Measurements from ENCODE around the gene HDAC1.
"Not testable (repeated sequence)": the region's sequence is repeated elsewhere in the genome, so short reads cannot be mapped to it uniquely, and the experiment has no call there.

HDAC1 gene

DNA sequence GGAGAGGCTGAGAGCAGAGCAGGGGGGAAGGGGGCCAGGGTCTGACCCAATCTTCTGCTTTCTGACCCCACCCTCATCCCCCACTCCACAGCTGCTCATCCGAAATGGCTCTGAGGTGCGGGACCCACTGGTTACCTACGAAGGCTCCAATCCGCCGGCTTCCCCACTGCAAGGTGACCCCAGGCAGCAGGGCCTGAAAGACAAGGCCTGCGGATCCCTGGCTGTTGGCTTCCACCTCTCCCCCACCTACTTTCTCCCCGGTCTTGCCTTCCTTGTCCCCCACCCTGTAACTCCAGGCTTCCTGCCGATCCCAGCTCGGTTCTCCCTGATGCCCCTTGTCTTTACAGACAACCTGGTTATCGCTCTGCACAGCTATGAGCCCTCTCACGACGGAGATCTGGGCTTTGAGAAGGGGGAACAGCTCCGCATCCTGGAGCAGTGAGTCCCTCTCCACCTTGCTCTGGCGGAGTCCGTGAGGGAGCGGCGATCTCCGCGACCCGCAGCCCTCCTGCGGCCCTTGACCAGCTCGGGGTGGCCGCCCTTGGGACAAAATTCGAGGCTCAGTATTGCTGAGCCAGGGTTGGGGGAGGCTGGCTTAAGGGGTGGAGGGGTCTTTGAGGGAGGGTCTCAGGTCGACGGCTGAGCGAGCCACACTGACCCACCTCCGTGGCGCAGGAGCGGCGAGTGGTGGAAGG is 17.1 kb upstream of the HDAC1 start:
- no peak for DNase-seq

DNA sequence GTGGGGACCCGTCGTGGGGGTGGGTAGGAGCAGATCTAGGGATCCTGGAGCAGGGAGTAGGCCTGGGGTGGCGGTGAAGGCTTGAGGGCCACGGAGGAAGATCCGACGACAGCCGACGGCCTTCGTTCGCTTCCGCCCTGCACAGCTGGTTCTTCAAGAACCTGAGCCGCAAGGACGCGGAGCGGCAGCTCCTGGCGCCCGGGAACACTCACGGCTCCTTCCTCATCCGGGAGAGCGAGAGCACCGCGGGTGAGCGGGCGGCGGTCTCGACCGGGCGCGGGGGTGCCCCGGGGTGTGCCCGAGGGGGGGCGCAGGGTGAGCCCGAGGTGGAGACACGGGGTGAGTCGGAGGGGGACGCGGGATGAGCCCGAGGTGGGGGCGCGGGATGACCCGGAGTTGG is 16.5 kb upstream of the HDAC1 start:
- DNase-seq: no peak

DNA sequence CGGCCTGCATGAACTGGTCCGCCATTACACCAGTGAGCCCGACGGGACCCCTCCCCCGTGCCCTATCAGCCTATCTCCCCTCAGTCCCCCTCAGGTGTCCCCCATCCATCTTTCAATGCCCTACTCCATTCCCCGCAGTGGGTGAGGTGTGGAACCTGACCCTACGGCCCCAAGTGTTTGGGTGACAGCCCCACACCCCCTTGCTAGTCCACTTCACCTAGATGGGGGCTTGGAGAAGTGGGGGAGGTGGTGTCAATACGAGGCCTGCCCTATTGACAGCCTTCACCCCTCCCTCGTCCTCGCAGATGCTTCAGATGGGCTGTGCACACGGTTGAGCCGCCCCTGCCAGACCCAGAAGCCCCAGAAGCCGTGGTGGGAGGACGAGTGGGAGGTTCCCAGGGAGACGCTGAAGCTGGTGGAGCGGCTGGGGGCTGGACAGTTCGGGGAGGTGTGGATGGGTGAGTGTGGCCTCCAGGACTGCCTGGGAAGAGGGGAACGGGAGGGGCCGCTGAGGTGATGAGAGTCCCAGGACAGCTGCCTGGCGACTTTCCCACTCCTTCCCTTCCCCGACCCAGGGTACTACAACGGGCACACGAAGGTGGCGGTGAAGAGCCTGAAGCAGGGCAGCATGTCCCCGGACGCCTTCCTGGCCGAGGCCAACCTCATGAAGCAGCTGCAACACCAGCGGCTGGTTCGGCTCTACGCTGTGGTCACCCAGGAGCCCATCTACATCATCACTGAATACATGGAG is 15.7 kb upstream of the HDAC1 start:
- DNase-seq: no peak

DNA sequence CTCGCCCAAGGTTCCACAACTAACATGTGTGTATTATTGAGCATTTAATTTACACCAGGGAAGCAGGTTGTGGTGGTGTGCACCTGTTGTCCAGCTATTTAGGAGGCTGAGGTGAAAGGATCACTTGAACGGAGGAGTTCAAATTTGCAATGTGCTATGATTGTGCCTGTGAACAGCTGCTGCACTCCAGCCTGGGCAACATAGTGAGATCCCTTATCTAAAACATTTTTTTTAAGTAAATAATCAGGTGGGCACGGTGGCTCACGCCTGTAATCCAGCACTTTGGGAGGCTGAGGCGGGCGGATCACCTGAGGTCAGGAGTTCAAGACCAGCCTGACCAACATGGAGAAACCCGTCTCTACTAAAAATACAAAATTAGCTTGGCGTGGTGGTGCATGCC is 7.1 kb upstream of the HDAC1 start:
- DNase-seq: not testable (repeated sequence)

DNA sequence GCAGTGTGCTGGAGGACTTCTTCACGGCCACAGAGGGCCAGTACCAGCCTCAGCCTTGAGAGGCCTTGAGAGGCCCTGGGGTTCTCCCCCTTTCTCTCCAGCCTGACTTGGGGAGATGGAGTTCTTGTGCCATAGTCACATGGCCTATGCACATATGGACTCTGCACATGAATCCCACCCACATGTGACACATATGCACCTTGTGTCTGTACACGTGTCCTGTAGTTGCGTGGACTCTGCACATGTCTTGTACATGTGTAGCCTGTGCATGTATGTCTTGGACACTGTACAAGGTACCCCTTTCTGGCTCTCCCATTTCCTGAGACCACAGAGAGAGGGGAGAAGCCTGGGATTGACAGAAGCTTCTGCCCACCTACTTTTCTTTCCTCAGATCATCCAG is 6.2 kb upstream of the HDAC1 start:
- DNase-seq: no peak

DNA sequence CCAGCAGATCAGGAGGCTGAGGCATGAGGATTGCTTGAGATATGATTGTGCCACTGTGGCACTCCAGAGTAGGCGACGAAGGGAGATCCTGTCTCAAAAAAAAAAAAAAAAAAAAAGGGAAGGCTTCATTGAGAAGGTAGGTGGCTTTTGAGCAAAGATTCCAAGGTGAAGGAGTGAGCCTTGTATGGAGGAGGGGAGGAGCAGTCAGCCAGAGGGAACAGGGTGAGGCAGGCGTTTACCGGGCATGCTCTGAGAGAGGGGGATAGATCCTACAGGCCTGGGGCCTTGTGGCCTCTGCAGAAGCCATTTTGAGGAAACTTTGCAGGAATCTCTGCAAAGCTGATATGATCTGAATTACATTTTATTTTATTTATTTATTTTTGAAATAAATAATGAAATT is 5.1 kb upstream of the HDAC1 start:
- DNase-seq: no peak

DNA sequence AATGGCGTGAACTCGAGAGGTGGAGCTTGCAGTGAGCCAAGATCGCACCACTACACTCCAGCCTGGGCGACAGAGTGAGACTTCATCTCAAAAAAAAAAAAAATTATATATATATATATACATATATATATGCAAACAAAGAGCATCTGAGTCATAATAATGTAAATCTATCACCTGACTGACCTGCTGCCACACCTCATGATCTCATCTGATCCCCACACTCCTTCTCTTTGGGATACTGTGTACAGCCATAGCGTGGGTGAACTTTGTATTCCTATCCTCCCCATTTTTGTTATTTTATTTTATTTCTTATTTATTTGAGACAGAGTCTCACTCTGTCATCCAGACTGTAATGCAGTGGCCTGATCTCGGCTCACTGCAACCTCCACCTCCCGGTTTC is 2.6 kb upstream of the HDAC1 start:
- DNase-seq: no peak

DNA sequence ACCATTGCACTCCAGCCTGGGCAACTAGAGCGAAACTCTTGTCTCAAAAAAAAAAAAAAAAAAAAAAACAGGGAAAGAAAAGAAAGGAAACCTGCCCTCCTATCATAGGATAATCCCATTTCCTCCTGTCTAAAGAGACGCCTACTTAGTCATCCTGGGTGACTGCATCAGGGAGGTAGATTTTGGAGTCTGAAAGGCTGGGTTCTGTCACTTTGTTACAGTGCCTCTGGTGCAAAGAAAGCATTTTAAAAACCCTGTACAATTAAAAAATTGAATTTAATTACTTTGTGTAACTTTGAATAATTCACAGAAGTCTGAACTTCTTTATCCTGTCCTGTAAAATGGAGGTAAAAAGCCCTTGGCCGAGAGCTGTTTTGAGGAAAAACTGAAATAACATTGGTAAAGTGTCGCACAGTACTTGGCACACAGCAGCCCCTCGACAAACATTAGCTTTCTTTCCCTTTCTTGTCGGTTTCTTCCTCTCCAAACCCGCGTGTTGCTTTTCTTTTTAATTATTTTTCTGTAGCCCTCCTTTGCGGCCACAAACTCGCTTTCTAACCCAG is 657 bp upstream of the HDAC1 start:
- peak; percentile 57 for DNase-seq

DNA sequence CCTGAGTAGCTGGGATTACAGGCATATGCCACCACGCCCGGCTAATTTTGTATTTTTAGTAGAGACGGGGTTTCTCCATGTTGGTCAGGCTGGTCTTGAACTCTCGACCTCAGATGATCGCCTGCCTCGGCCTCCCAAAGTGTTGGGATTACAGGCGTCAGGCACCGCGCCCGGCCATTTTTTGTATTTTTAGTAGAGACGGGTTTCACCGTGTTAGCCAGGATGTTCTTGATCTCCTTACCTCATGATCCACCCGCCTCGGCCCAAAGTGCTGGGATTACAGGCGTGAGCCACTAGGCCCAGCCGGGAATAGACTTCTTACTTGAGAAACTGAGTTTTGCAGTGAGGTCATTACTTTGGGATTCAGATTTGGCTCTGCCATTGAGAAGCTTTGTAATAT is 6.3 kb downstream of the HDAC1 start:
- not testable (repeated sequence) for DNase-seq

DNA sequence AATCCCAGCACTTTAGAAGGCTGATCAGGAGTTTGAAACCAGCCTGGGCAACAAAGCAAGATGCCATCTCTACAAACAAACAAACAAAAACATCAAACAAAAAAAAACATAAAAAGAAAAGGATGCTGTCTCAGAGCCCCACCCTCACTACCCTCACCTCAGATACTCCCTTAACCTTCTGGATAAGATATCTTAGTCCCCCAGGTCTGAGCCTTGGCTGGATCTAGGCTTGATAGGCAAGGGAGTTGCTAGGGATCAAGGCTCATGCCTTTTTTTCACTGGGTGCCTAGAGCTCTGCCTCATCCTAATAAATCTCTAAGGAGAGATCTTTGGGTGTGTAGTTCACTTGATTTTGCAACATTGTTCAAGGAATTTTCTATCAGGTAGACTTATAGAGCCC is 7.4 kb downstream of the HDAC1 start:
- no peak for DNase-seq

DNA sequence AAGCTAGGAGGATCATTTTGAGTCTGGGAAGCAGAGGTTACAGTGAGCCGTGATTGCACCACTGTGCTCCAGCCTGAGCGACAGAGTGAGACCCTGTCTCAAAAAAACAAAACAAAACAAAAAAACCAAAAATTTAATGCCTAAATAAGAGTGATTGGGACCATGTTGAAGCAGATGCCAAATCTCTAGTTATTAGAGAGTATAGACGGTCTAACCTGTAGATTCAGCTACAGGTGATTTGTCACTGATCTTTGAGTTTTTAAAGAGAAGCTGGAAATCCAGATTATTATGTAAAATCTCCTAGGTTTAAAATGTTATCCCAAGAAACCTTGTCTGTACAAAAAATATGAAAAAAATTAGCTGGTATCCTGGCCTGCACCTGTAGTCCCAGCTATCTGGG is 11.5 kb downstream of the HDAC1 start:
- no peak for DNase-seq

DNA sequence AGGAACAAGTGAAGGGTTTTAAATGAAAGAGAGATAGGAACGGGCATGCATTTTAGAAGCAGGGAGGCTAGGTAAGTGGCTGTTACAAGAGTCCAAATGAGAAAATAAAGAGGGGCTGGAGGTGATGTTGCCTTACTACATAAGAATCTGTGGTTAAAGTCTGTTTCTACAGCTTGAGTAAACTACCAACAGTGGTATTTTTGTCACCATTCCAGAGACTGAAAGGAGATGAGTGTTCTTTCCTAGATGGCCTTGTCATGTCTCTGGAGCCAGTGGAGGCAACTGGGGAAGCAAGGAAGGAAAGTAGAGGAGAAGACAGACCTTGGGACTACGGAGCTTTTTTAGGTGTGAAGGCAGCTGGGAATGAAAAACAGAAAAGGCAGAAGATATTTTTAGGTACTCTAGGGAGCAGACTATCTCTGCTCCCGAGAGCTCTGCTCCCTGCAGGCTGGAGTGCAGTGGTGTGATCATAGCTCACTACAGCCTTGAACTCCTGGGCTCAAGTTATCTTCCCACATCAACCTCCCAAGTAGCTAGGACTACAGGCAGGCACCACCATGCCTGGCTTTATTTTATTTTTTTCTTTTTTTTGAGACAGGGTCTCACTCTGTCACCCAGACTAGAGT is 12.2 kb downstream of the HDAC1 start:
- no peak for DNase-seq

DNA sequence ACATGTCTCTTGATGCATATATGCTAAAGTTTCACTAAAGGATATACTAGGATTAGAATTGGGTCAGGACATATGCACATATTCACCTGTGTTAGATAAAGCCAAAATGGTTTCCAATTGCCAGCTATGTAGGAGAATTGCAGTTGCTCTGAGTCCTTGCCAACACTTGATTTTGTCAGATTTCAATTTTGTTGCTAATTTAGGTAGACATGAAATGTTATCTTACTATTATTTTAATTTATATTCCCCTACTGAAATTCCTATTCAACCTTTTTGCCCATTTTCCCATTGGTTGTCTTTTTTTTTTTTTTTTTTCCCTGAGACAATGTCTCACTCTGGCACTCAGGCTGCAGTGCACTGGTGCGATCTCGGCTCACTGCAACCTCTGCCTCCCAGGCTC is 13.4 kb downstream of the HDAC1 start:
- DNase-seq: no peak

DNA sequence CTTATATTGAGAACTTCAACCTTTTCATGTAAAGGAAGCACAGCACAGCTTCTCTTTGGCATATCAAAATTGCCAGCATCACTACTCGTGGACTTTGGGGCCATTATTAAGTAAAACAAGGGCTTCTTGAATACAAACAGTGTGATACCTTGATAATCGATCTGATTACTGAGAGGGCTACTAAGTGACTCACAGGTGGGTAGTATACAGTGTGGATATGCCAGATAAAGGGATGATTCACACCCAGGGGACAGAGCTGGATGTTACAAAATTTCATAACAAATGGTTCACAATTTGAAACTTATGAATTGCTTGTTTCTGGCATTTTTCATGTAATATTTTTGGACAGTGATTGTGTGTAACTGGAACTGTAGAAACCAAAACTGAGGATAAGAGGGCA is 15.4 kb downstream of the HDAC1 start:
- DNase-seq: peak; percentile 36

DNA sequence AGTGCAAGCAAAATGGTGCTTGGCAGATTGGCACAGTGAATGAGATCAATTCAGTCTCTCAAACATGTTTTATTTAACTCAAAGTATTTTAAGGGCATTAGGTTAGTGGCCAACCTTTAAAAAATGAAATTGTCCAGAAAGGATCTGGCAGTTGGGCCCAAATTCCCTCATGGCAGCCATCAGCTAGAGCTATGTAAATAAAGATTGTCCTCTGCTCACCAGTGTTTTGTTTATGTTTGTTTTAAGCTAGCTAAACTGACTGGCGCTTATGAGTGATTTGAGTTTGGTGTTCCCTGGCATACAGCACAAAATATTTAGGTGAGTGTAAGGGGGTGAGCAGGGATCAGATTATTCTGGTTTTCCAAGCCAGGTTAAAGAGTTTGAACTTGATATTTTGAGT is 18.1 kb downstream of the HDAC1 start:
- no peak for DNase-seq

DNA sequence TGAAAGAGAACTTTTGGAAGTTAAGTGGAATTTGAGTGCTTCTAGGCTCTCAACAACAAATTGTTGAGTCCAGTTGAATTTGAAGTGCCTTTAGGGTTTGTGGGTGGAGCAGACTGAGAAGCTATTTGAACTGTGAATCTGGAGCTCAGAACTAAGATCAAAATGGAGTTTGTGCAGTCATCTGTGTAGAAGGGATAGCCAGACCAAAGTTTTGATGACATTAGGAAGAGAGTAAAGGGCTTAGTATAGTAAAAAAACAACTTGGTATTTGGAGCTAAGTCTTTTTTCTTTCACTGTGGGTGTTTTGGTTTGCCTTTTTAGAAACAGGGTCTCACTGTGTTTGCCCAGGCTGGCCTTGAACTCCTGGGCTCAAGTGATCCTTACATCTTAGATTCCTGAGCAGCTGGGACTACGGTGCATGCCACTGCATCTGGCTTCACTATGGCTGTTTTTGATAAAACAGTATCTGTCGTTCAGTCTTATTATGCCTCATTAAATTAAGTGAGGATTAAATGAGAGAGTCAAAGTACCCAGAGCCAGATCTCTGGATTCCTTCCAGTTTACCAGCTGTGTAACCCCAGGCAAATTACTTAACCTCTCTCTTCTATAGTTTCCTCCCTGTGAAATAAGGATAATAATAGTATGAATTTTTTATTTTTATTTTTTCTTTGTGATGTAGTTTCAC is 20.0 kb downstream of the HDAC1 start:
- DNase-seq: no peak

DNA sequence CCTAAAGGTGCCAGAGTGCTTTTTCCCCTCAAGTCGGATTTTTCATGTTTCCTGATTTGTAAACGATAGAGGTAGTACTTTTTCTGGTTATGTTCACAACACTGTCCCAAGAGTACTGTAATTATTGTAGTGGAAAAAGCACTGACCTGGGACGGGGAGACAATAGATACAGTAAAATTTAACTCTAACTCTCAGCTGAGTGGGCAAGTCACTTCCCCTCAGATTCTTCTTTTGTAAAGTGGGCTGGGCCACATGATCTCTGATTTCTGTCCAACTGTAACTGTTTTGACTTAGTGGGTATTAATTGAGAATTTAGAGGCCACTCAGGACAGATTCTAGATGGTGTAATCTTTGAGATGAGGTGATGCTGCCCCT is 25.0 kb downstream of the HDAC1 start:
- DNase-seq: no peak

DNA sequence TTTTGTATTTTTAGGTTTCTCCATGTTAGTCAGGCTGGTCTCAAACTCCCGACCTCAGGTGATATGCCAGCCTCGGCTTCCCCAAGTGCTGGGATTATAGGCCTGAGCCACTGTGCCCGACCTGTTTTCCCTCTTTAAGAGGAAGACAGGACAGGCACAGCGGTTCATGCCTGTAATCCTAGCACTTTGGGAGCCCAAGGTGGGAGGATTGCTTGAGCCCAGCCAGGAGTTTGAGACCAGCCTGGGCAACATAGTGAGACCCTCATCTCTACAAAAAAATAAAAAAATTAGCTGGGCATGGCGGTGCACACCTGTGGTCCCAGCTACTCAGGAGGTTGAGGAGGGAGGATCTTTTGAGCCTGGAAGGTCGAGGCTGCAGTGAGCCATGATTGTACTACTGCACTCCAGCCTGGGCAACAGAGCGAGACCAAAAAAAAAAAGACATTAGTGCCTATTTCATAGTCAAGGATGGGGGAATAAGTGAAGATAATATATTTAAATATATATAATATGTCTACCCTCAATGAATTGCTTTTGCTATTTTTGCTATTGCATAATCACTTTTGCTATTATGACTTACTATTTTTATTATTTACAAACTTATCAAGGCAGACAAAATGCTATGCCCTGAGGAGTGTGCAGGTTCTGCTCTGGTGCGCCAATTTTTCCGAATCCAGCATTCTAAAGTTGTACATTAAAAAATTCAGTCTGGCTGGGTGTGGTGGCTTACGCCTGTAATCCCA is 26.4 kb downstream of the HDAC1 start:
- no peak for DNase-seq

DNA sequence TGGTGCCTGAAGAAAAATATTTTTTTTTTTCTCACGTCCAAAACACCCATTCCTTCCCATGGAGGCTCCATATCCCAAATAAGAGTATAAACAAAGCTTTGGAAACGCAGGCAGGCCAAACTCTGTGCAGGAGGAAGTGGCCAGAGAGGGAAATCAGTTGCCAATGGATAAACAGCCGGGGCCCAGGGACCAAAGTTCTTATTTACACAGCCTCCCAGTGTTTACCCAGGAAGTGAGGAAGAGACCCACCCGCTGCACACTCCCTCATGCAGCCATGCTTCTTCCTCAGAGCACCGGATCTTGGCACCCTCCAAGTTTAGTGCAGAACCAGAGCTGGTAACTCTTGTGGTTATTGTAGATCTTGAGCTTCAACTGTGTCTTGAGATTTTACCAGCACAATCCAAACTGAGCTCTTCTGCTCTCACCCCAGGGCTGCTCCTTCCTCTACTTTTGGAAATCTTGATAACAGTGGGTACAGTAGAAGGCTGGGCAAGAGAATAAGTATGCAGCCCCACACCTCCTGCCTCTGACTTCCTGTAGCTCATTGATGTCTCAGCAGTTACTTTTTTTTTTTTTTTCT is 29.9 kb downstream of the HDAC1 start:
- no peak for DNase-seq

DNA sequence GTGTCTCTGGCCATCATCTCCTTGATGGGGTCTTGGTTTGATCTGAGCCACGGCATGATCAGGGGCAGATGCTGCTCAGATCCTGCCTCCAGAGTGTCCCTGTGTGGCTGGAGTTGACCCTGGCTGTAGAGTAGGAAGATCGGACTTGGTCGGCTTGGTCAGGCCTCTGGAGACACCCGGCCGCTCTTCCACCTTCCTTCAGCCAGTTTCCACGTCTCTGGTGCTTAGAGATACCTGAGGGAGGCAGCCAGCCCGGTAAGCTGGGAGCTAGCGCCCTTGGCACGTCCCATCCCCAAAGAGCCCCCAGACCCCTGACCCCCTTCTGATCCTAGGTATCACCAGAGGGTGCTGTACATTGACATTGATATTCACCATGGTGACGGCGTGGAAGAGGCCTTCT is 35.3 kb downstream of the HDAC1 start:
- DNase-seq: no peak

DNA sequence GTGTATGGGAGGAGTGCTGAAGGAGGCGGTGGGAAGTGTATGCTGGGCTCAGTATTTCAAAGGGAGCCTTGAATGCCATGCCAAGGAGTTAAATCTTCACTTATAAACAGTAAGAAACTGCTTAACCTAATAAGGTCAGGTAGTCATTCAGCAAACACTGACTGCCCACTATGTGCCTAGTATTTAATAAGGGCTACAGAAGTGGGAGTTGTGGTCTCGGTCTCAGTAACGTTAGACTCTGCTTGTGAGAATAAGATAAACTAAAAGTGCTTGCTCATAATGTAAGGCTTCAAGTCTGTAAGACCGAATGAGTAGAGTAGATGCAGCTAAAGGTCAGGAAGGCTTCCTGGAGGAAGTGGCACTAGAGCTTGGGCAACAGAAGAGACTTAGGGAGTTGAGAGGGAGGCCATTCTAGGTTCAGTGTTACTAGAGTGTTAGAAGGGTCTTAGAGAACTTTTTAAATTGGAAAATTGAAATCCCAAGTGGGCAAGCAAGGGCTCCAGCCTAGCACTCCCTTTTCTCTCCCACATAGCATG is 38.1 kb downstream of the HDAC1 start:
- no peak for DNase-seq

DNA sequence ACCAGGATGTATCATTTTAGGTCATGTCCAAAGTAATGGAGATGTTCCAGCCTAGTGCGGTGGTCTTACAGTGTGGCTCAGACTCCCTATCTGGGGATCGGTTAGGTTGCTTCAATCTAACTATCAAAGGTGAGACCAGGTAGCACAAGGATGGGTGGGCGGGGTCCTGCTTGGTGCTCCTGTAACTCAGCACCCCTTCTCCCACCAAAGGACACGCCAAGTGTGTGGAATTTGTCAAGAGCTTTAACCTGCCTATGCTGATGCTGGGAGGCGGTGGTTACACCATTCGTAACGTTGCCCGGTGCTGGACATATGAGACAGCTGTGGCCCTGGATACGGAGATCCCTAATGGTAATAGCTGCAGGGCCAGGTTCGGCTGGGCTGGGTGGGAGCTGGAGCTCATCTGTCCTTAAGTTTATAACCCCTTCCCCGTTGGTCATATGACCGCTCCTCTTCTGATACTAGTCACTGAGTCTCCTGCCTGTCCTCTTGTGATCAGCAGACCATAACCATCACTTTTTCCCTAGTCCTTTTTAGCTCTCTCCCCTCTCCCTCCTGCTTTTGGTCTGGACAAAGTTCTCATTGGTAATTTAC is 38.8 kb downstream of the HDAC1 start:
- DNase-seq: no peak

All from fibroblast of skin of right quadriceps (primary cell).